IMR-90 (cell line): ENCODE results near the gene OR2A1. TPM values are rescaled to one million over a fixed set of nuclear protein-coding genes. Genes with fewer than 3 reads are reported as not detected.
"Not testable (repeated sequence)": the region's sequence is repeated elsewhere in the genome, so short reads cannot be mapped to it uniquely, and the experiment has no call there.

Experiments used
- ATAC-seq: fragments of 200-7000 bp; cut with Tn5 transposase; 2 replicates; pipeline ENCODE4 v1.9.1; 2020; ENCODE audit warnings: low read depth, mild to moderate bottlenecking, moderate library complexity
- BruUV-seq: library from RNA; stranded (reverse); fragments of 400-500 nt; replicated peaks from 2 replicates; lab custom pipeline; 2021; lab: Mats Ljungman, UMichigan
- CTCF ChIA-PET: fragments of 300-600 bp; formaldehyde crosslinking; extraction: SDS; loops from one replicate; lab custom pipeline; 2021; ENCODE audit warnings: antibody characterized with exemption; lab: Yijun Ruan, JAX
- POLR2A ChIA-PET: fragments of 300-600 bp; sonication (Branson Sonifier 250); formaldehyde crosslinking; loops from one replicate; lab custom pipeline; 2022; ENCODE audit warnings: antibody characterized with exemption; ENCODE audit not compliant: unreplicated experiment; lab: Charles Lee
- DNase-seq: peaks from one replicate; pipeline ENCODE4 v3.0.0; 2013
- H2AFZ ChIP-seq: replicated peaks from 2 replicates; pipeline ENCODE3; 2013; ENCODE audit warnings: low read length, mild to moderate bottlenecking; ENCODE audit not compliant: poor library complexity
- H2AK5ac ChIP-seq: 2 replicates; pipeline ENCODE4 v1.6.1; 2013; ENCODE audit warnings: low read depth, low read length, inconsistent platforms
- H2AK9ac ChIP-seq: replicated peaks from 2 replicates; pipeline ENCODE3; 2013; ENCODE audit warnings: mild to moderate bottlenecking, low read depth, low read length, moderate library complexity; ENCODE audit not compliant: poor library complexity
- H2BK120ac ChIP-seq: 2 replicates; pipeline ENCODE4 v1.6.1; 2013; ENCODE audit warnings: low read depth, low read length, inconsistent platforms
- H2BK15ac ChIP-seq: 3 replicates; pipeline ENCODE4 v1.6.1; 2013; ENCODE audit warnings: low read depth, low read length, inconsistent platforms
- H2BK20ac ChIP-seq: 2 replicates; pipeline ENCODE4 v1.6.1; 2013; ENCODE audit warnings: low read depth, mild to moderate bottlenecking, inconsistent platforms, low read length, moderate library complexity
- H2BK5ac ChIP-seq: 2 replicates; pipeline ENCODE4 v1.6.1; 2013; ENCODE audit warnings: mild to moderate bottlenecking, low read depth, low read length, inconsistent platforms; ENCODE audit not compliant: poor library complexity, severe bottlenecking
- H3K14ac ChIP-seq: replicated peaks from 2 replicates; pipeline ENCODE4 v1.6.1; 2013; ENCODE audit warnings: low read depth, low read length, inconsistent platforms
- H3K18ac ChIP-seq: 2 replicates; pipeline ENCODE4 v1.6.1; 2013; ENCODE audit warnings: low read depth, low read length, control low read depth
- H3K23ac ChIP-seq: 2 replicates; pipeline ENCODE4 v1.6.1; 2013; ENCODE audit warnings: low read depth, low read length, inconsistent platforms
- H3K27ac ChIP-seq: 2 replicates; pipeline ENCODE4 v1.5.1; 2013; ENCODE audit warnings: mild to moderate bottlenecking, control low read depth, low read length; ENCODE audit not compliant: insufficient read depth
- H3K27me3 ChIP-seq: 2 replicates; pipeline ENCODE4 v1.6.1; 2013; ENCODE audit warnings: low read length; ENCODE audit not compliant: control insufficient read depth, insufficient read depth
- H3K36me3 ChIP-seq: 2 replicates; pipeline ENCODE4 v1.6.1; 2013; ENCODE audit warnings: low read length, mixed read lengths; ENCODE audit not compliant: control insufficient read depth, insufficient read depth
- H3K4ac ChIP-seq: 2 replicates; pipeline ENCODE4 v1.6.1; 2013; ENCODE audit warnings: low read depth, low read length, inconsistent platforms
- H3K4me1 ChIP-seq: 2 replicates; pipeline ENCODE4 v1.6.1; 2013; ENCODE audit warnings: low read length, mixed read lengths; ENCODE audit not compliant: control insufficient read depth, insufficient read depth
- H3K4me2 ChIP-seq: 2 replicates; pipeline ENCODE4 v1.6.1; 2013; ENCODE audit warnings: low read depth, mild to moderate bottlenecking, control low read depth, low read length, moderate library complexity
- H3K4me3 ChIP-seq: 2 replicates; pipeline ENCODE4 v1.5.1; 2013; ENCODE audit warnings: low read depth, mild to moderate bottlenecking, control low read depth, low read length, moderate library complexity; ENCODE audit not compliant: insufficient read depth
- H3K56ac ChIP-seq: 2 replicates; pipeline ENCODE4 v1.6.1; 2013; ENCODE audit warnings: low read length, inconsistent platforms; ENCODE audit not compliant: insufficient read depth; ENCODE audit errors: extremely low read depth
- H3K79me1 ChIP-seq, 2 experiments: 2 replicates each; pipeline ENCODE4 v1.6.1; 2013; ENCODE audit warnings: low read length in 2 of 2, inconsistent platforms in 1 of 2, low read depth in 1 of 2
- H3K9ac ChIP-seq: 2 replicates; pipeline ENCODE4 v1.6.1; 2013; ENCODE audit warnings: low read depth, low read length, control low read depth
- H3K9me1 ChIP-seq: 2 replicates; pipeline ENCODE4 v1.6.1; 2013; ENCODE audit warnings: low read length, inconsistent platforms; ENCODE audit not compliant: insufficient read depth
- H3K9me3 ChIP-seq: 2 replicates; pipeline ENCODE4 v1.6.1; 2013; ENCODE audit warnings: low read length; ENCODE audit not compliant: control insufficient read depth, insufficient read depth
- H4K20me1 ChIP-seq: 2 replicates; pipeline ENCODE4 v1.6.1; 2013; ENCODE audit warnings: low read length, inconsistent platforms; ENCODE audit not compliant: insufficient read depth
- H4K5ac ChIP-seq: 2 replicates; pipeline ENCODE4 v1.6.1; 2013; ENCODE audit warnings: mild to moderate bottlenecking, low read depth, low read length, control low read depth
- H4K8ac ChIP-seq, 2 experiments: 2 replicates each; pipeline ENCODE4 v1.6.1; 2013; ENCODE audit warnings: low read depth in 2 of 2, low read length in 2 of 2, control low read depth in 1 of 2, inconsistent platforms in 1 of 2
- H4K91ac ChIP-seq: 2 replicates; pipeline ENCODE4 v1.6.1; 2013; ENCODE audit warnings: low read depth, low read length, inconsistent platforms; ENCODE audit not compliant: insufficient read depth
- WGBS, 2 experiments: methylation state at CpG; one replicate each; pipeline versions ENCODE4 v1.1.5 to v1.1.7; 2013; ENCODE audit warnings: missing lambda C conversion rate in 2 of 2; ENCODE audit not compliant: insufficient read length in 1 of 2; ENCODE audit errors: extremely low coverage in 2 of 2; 5-methylcytosine and 5-hydroxymethylcytosine counted together
- dilution Hi-C: fragments of 300-500 bp; cut with HindIII; formaldehyde crosslinking; loops from one replicate; pipeline ENCODE4 v1.14.3; 2018; ENCODE audit warnings: low sequenced_read_pairs; ENCODE audit not compliant: unreplicated experiment
- in situ Hi-C: fragments of 300-500 bp; cut with MboI; formaldehyde crosslinking; loops from 3 replicates; pipeline ENCODE4 v1.14.3; 2019; ENCODE audit warnings: low sequenced_read_pairs, inconsistent platforms, mixed read lengths
- intact Hi-C: fragments of 100-400 bp; cut with micrococcal nuclease; formaldehyde crosslinking; loops from 2 replicates; pipeline ENCODE4 v1.10.0; 2022
- polyA plus RNA-seq, 3 experiments: library from polyadenylated mRNA; depleted of rRNA; stranded (reverse); fragments of >200 nt; gene quantifications; 2 replicates each; pipeline ENCODE4 v1.2.3, GENCODE V29; 2012; ENCODE audit warnings: low replicate concordance in 1 of 3
- total RNA-seq: library from RNA; depleted of rRNA; stranded (reverse); fragments of >200 nt; gene quantifications from 2 replicates; pipeline ENCODE4 v1.2.3, GENCODE V29; 2012

The OR2A1 gene
- total and polyA plus RNA-seq, 2 of the 4 experiments (the other 2 are of a cell fraction), result not detected

DNA sequence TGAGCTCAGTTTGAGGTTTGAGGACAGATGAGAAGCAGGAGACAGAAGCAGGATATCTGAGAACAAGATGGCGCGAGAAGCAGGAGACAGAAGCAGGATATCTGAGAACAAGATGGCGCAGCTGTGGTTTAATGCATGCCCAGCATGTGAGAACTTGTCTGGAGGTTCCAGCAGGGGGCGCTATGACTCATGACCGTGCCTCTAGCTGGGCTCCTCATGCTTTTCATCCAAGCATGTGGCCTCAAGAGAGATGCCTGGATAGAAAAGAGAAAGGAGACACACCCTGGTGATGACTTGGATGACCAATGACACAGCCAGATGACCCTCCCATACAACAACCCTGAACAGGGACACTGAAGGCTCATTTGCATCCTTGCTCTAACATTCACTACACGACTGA, 32.2 kb upstream of the OR2A1 start:
- H3K9ac ChIP-seq, H3K27ac ChIP-seq, H3K18ac ChIP-seq, H2AK9ac ChIP-seq, H3K27me3 ChIP-seq, H2BK15ac ChIP-seq, H3K36me3 ChIP-seq, H2BK20ac ChIP-seq, H3K9me3 ChIP-seq, H4K5ac ChIP-seq, H2AK5ac ChIP-seq, H3K56ac ChIP-seq, DNase-seq, intact Hi-C loops, H3K4me3 ChIP-seq, H2BK5ac ChIP-seq, BruUV-seq, H3K14ac ChIP-seq, H2BK120ac ChIP-seq, H4K8ac ChIP-seq, H4K91ac ChIP-seq, ATAC-seq, H3K4me1 ChIP-seq, in situ Hi-C loops, POLR2A ChIA-PET, H3K9me1 ChIP-seq, H3K4ac ChIP-seq, H4K20me1 ChIP-seq, CTCF ChIA-PET, H3K4me2 ChIP-seq, dilution Hi-C loops, H2AFZ ChIP-seq, H3K23ac ChIP-seq, H3K79me1 ChIP-seq: not testable (repeated sequence)
- WGBS, 2 experiments, result no CpG with 5 or more reads among the region's 6 CpGs

DNA sequence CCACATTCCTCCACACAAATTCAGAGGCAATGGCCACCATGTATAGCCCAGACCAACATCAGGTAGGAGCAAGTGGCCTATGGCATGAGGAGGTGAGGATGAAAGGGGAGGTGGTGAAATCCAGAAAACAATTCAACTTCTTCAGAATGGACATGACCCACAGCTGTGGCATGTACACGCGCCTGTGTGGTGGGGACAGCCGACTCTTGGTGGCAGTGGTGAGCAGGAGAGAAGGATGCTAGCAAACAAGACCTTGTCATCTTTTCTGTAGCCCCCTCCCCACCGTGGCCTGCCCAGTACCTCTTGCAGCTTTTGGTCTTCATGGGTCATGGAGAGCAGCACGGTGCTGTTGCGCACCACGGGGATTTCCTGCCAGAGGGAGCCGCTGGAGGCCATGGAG, 30.2 kb upstream of the OR2A1 start:
- H3K14ac ChIP-seq, H4K8ac ChIP-seq, H3K18ac ChIP-seq, H2AK9ac ChIP-seq, H3K27ac ChIP-seq, H3K23ac ChIP-seq, H3K9me1 ChIP-seq, CTCF ChIA-PET, H2BK20ac ChIP-seq, H3K36me3 ChIP-seq, H3K9me3 ChIP-seq, H4K20me1 ChIP-seq, in situ Hi-C loops, H3K9ac ChIP-seq, BruUV-seq, dilution Hi-C loops, H3K27me3 ChIP-seq, H3K56ac ChIP-seq, H2BK5ac ChIP-seq, intact Hi-C loops, H4K5ac ChIP-seq, DNase-seq, H3K4me1 ChIP-seq, H2AK5ac ChIP-seq, H2BK120ac ChIP-seq, H2AFZ ChIP-seq, H3K79me1 ChIP-seq, H3K4me3 ChIP-seq, H2BK15ac ChIP-seq, H3K4me2 ChIP-seq, POLR2A ChIA-PET, H3K4ac ChIP-seq, H4K91ac ChIP-seq, ATAC-seq: not testable (repeated sequence)
- no CpG with 5 or more reads among the region's 8 CpGs for WGBS, 2 experiments
